ENCODE results near the gene SIN3A. TPM values are rescaled to one million over a fixed set of nuclear protein-coding genes. Genes with fewer than 3 reads are reported as not detected.
A peak's percentile ranks its signal among the peaks of the same experiment; 100 is the strongest.
"Not testable (repeated sequence)": the region's sequence is repeated elsewhere in the genome, so short reads cannot be mapped to it uniquely, and the experiment has no call there.

SIN3A gene
- total RNA-seq, 1 donor from 2014 or later = 69.0 TPM

GRCh38 chr15:75449585-75450306 is 1.7 kb downstream of the SIN3A start:
- Histone ChIP-seq H3K4me3 (peak overlapping the region; percentile 70), H3K27ac (no peak overlapping the region), H3K9me3 (ENCODE audit: low read depth) (no peaks in the 10 kb centered on the region), H3K27me3 (no peaks in the 10 kb centered on the region), H2AFZ (replicated peaks) (no peak overlapping the region), H3K79me2 (ENCODE audit: low read depth) (peaks cover 70% of the 10 kb centered on the region), H3F3A (ENCODE audit: low read depth) (peaks cover 36% of the 10 kb centered on the region), H3K4me2 (peak overlapping the region; percentile 81), H3K36me3 (no peaks in the 10 kb centered on the region), H4K20me1 (ENCODE audit: low read depth) (peaks cover 65% of the 10 kb centered on the region), H3K9ac (no peak overlapping the region), H3K4me1 (peaks cover 9% of the 10 kb centered on the region)
- H3K36me3 Mint-ChIP-seq = peaks cover 9% of the 10 kb centered on the region
- peak overlapping the region; percentile 50 for H3K27ac Mint-ChIP-seq
- DNase-seq (ENCODE audit: low spot score) = no peak
- peaks cover 23% of the 10 kb centered on the region for H3K4me1 Mint-ChIP-seq
- peaks cover 9% of the 10 kb centered on the region for H3K27me3 Mint-ChIP-seq (ENCODE audit: insufficient read depth, low read depth)
- H3K4me3 Mint-ChIP-seq = peak overlapping the region; percentile 95
- H3K9me3 Mint-ChIP-seq = no peaks in the 10 kb centered on the region
- TF ChIP-seq EZH2 (IDR thresholded peaks at IDR 0.05) (no peak), EZH2phosphoT487 (IDR thresholded peaks at IDR 0.05) (no peak), CTCF (IDR thresholded peaks at IDR 0.05) (no peak)

- not testable (repeated sequence) for H3K4me3 Mint-ChIP-seq; H3K27ac ChIP-seq; DNase-seq (ENCODE audit: low spot score); H3K27me3 ChIP-seq; H3K4me1 ChIP-seq; H3K27me3 Mint-ChIP-seq (ENCODE audit: insufficient read depth, low read depth); H2AFZ ChIP-seq (replicated peaks); H3K9ac ChIP-seq; H3K4me2 ChIP-seq; H3K27ac Mint-ChIP-seq; H3K9me3 ChIP-seq (ENCODE audit: low read depth); H3K36me3 ChIP-seq; H3K9me3 Mint-ChIP-seq; H3K4me3 ChIP-seq
- H3K36me3 Mint-ChIP-seq = peaks cover 12% of the 10 kb centered on the region
- H3F3A ChIP-seq (ENCODE audit: low read depth) = peaks cover 26% of the 10 kb centered on the region
- peaks cover 23% of the 10 kb centered on the region for H3K4me1 Mint-ChIP-seq
- H3K79me2 ChIP-seq (ENCODE audit: low read depth) = peaks cover 80% of the 10 kb centered on the region
- peaks cover 80% of the 10 kb centered on the region for H4K20me1 ChIP-seq (ENCODE audit: low read depth)
Measured at GRCh38 chr15:75448171-75448570, 3.3 kb downstream of the SIN3A start.

- no peaks in the 10 kb centered on the region for H3K36me3 ChIP-seq
- no peak overlapping the region for H3K9ac ChIP-seq
- H3K79me2 ChIP-seq (ENCODE audit: low read depth) = peaks cover 95% of the 10 kb centered on the region
- Mint-ChIP-seq H3K9me3 (no peaks in the 10 kb centered on the region), H3K4me3 (no peak overlapping the region), H3K36me3 (peaks cover 18% of the 10 kb centered on the region), H3K27me3 (ENCODE audit: insufficient read depth, low read depth) (peaks cover 3% of the 10 kb centered on the region), H3K27ac (no peak overlapping the region), H3K4me1 (peaks cover 16% of the 10 kb centered on the region)
- DNase-seq (ENCODE audit: low spot score) = no peak
- peaks cover 93% of the 10 kb centered on the region for H4K20me1 ChIP-seq (ENCODE audit: low read depth)
- no peak overlapping the region for H2AFZ ChIP-seq (replicated peaks)
- no peaks in the 10 kb centered on the region for H3K27me3 ChIP-seq
- H3K27ac ChIP-seq = no peak overlapping the region
- H3K4me2 ChIP-seq = no peak overlapping the region
- no peak overlapping the region for H3K4me3 ChIP-seq
- TF ChIP-seq EZH2 (IDR thresholded peaks at IDR 0.05) (no peak), CTCF (IDR thresholded peaks at IDR 0.05) (no peak)
- peaks cover 10% of the 10 kb centered on the region for H3F3A ChIP-seq (ENCODE audit: low read depth)
- no peaks in the 10 kb centered on the region for H3K9me3 ChIP-seq (ENCODE audit: low read depth)
- peaks cover 9% of the 10 kb centered on the region for H3K4me1 ChIP-seq
Measured at GRCh38 chr15:75446151-75446550, 5.3 kb downstream of the SIN3A start.

GRCh38 chr15:75445324-75445723 is 6.2 kb downstream of the SIN3A start:
- H3K27me3 ChIP-seq; DNase-seq (ENCODE audit: low spot score); H3K4me1 ChIP-seq; H3K4me3 Mint-ChIP-seq; H3K9me3 ChIP-seq (ENCODE audit: low read depth); H3K27me3 Mint-ChIP-seq (ENCODE audit: insufficient read depth, low read depth); H3K9ac ChIP-seq; H3K4me2 ChIP-seq; H3K36me3 ChIP-seq; H3K27ac ChIP-seq; H3K9me3 Mint-ChIP-seq; H3K27ac Mint-ChIP-seq; H3F3A ChIP-seq (ENCODE audit: low read depth); H2AFZ ChIP-seq (replicated peaks); H3K4me3 ChIP-seq: not testable (repeated sequence)
- Mint-ChIP-seq H3K36me3 (peaks cover 20% of the 10 kb centered on the region), H3K4me1 (peaks cover 14% of the 10 kb centered on the region)
- H4K20me1 ChIP-seq (ENCODE audit: low read depth) = peaks cover 97% of the 10 kb centered on the region
- H3K79me2 ChIP-seq (ENCODE audit: low read depth) = peaks cover 100% of the 10 kb centered on the region

- H3K27ac ChIP-seq; H3F3A ChIP-seq (ENCODE audit: low read depth); H3K4me3 Mint-ChIP-seq; H3K4me1 ChIP-seq; H3K9me3 Mint-ChIP-seq; H3K9me3 ChIP-seq (ENCODE audit: low read depth); H2AFZ ChIP-seq (replicated peaks); H3K4me2 ChIP-seq; H3K27me3 Mint-ChIP-seq (ENCODE audit: insufficient read depth, low read depth); H3K36me3 ChIP-seq; H3K27ac Mint-ChIP-seq; H3K4me1 Mint-ChIP-seq; DNase-seq (ENCODE audit: low spot score); H3K9ac ChIP-seq; H3K4me3 ChIP-seq; H3K27me3 ChIP-seq: not testable (repeated sequence)
- peaks cover 24% of the 10 kb centered on the region for H3K36me3 Mint-ChIP-seq
- H3K79me2 ChIP-seq (ENCODE audit: low read depth) = peaks cover 100% of the 10 kb centered on the region
- peaks cover 96% of the 10 kb centered on the region for H4K20me1 ChIP-seq (ENCODE audit: low read depth)
Measured at GRCh38 chr15:75443972-75444453, 7.5 kb downstream of the SIN3A start.
